ENCODE measurements around the gene ZNF648. TPM values are rescaled to one million over a fixed set of nuclear protein-coding genes. Genes with fewer than 3 reads are reported as not detected.
"Not testable (repeated sequence)": the region's sequence is repeated elsewhere in the genome, so short reads cannot be mapped to it uniquely, and the experiment has no call there.

ZNF648 gene
- polyA plus RNA-seq, 1 experiment = not detected

GRCh38 chr1:182050481-182051448 lies 10.7 kb downstream of the ZNF648 start:
- ChIA-PET POLR2A (no interaction called here), CTCF (no interaction called here)

DNA sequence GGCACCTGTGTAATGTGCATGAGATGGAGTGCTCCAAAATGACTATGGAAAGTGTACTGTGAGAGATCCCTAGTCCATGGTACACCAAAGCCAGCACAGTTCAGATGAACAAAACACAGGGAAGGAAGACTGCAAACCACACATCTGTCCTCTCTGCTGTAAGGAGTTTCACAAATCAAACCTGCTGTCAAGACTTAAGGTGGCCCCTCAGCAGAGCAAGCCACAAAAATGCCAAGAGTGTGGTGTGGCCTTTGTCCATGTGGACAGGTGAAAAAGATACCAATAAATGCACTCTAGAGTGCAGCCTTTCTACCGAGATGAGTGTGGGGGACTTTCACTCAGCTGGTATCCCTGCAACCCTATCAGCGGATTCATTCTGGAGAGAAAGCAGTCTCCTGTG lies 12.9 kb downstream of the ZNF648 start:
- TF ChIP-seq, protein P1, sequence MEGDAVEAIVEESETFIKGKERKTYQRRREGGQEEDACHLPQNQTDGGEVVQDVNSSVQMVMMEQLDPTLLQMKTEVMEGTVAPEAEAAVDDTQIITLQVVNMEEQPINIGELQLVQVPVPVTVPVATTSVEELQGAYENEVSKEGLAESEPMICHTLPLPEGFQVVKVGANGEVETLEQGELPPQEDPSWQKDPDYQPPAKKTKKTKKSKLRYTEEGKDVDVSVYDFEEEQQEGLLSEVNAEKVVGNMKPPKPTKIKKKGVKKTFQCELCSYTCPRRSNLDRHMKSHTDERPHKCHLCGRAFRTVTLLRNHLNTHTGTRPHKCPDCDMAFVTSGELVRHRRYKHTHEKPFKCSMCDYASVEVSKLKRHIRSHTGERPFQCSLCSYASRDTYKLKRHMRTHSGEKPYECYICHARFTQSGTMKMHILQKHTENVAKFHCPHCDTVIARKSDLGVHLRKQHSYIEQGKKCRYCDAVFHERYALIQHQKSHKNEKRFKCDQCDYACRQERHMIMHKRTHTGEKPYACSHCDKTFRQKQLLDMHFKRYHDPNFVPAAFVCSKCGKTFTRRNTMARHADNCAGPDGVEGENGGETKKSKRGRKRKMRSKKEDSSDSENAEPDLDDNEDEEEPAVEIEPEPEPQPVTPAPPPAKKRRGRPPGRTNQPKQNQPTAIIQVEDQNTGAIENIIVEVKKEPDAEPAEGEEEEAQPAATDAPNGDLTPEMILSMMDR (IDR thresholded peaks at IDR 0.05; ENCODE audit: low read depth, low read length) = no peak
- Histone ChIP-seq H3K27ac (ENCODE audit: low read depth, low read length) (no peak overlapping the region), H3K27me3 (ENCODE audit: control insufficient read depth, insufficient read depth, low read length) (no peaks in the 10 kb centered on the region), H3K4me3 (ENCODE audit: low read depth, low read length) (no peak overlapping the region), H3K9me3 (ENCODE audit: control insufficient read depth, insufficient read depth, low read length) (peaks cover 5% of the 10 kb centered on the region)
- DNase-seq (ENCODE audit: low read depth, low spot score) = no peak
- ChIA-PET POLR2A (no interaction called here), CTCF (no interaction called here)

More at GRCh38 chr1:182050481-182051448, 10.7 kb downstream of the ZNF648 start:
- Histone ChIP-seq H3K27me3 (ENCODE audit: control insufficient read depth, insufficient read depth, low read length) (no peaks in the 10 kb centered on the region), H3K4me3 (ENCODE audit: low read depth, low read length) (no peak overlapping the region), H3K9me3 (ENCODE audit: control insufficient read depth, insufficient read depth, low read length) (peaks cover 5% of the 10 kb centered on the region), H3K27ac (ENCODE audit: low read depth, low read length) (no peak overlapping the region)
- DNase-seq (ENCODE audit: low read depth, low spot score) = no peak
- TF ChIP-seq, protein P1 (IDR thresholded peaks at IDR 0.05; ENCODE audit: low read depth, low read length) = no peak

GRCh38 chr1:182046763-182047162 lies 14.7 kb downstream of the ZNF648 start:
- no peak for DNase-seq (ENCODE audit: low read depth, low spot score)
- Histone ChIP-seq H3K27ac (ENCODE audit: low read depth, low read length) (no peak overlapping the region), H3K9me3 (ENCODE audit: control insufficient read depth, insufficient read depth, low read length) (peaks cover 5% of the 10 kb centered on the region), H3K4me3 (ENCODE audit: low read depth, low read length) (no peak overlapping the region), H3K27me3 (ENCODE audit: control insufficient read depth, insufficient read depth, low read length) (no peaks in the 10 kb centered on the region)
- ChIA-PET CTCF (no interaction called here), POLR2A (no interaction called here)
- TF ChIP-seq, protein P1 (IDR thresholded peaks at IDR 0.05; ENCODE audit: low read depth, low read length) = no peak

DNA sequence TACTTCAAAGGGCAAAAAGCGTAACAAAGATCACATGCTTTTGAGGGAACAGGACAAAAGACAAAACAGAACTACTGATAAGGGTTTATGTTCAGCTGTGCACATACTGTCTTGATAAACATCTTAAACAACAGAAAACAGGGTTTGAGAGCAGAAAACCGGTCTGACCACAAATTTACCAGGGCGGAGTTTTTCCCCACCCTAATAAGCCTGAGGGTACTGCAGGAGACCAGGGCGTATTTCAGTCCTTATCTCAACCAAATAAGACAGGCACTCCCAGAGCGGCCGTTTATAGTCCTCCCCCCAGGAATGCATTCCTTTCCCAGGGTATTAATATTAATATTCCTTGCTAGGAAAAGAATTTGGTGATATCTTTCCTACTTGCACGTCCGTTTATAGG lies 16.0 kb downstream of the ZNF648 start:
- POLR2A ChIA-PET; H3K27ac ChIP-seq (ENCODE audit: low read depth, low read length); H3K9me3 ChIP-seq (ENCODE audit: control insufficient read depth, insufficient read depth, low read length); CTCF ChIA-PET; DNase-seq (ENCODE audit: low read depth, low spot score); H3K27me3 ChIP-seq (ENCODE audit: control insufficient read depth, insufficient read depth, low read length); H3K4me3 ChIP-seq (ENCODE audit: low read depth, low read length): not testable (repeated sequence)

- Histone ChIP-seq H3K4me3 (ENCODE audit: low read depth, low read length) (no peak overlapping the region), H3K27me3 (ENCODE audit: control insufficient read depth, insufficient read depth, low read length) (no peaks in the 10 kb centered on the region), H3K9me3 (ENCODE audit: control insufficient read depth, insufficient read depth, low read length) (peaks cover 12% of the 10 kb centered on the region), H3K27ac (ENCODE audit: low read depth, low read length) (no peak overlapping the region)
- ChIA-PET POLR2A (no interaction called here), CTCF (no interaction called here)
- no peak for DNase-seq (ENCODE audit: low read depth, low spot score)
- TF ChIP-seq, protein P1 (IDR thresholded peaks at IDR 0.05; ENCODE audit: low read depth, low read length) = no peak
These were observed 19.9 kb downstream of the ZNF648 start for GRCh38 chr1:182041615-182042014.
